HG02840 (cell line): ENCODE data around the gene DCST2.
"Not testable (repeated sequence)": the region's sequence is repeated elsewhere in the genome, so short reads cannot be mapped to it uniquely, and the experiment has no call there.

Experiments used
- ATAC-seq: cut with Tn5 transposase; IDR thresholded peaks from one replicate; pipeline ENCODE4 v1.9.1; 2021; ENCODE audit warnings: mild to moderate bottlenecking, moderate library complexity, moderate number of reproducible peaks; ENCODE audit not compliant: unreplicated experiment, low FRiP score

Gene DCST2

GRCh38 chr1:155000726-155001424 is 32.7 kb downstream of the DCST2 start:
- peak; percentile 38 for ATAC-seq

- no peak for ATAC-seq
Measured at GRCh38 chr1:155000411-155000725, 33.2 kb downstream of the DCST2 start.

DNA sequence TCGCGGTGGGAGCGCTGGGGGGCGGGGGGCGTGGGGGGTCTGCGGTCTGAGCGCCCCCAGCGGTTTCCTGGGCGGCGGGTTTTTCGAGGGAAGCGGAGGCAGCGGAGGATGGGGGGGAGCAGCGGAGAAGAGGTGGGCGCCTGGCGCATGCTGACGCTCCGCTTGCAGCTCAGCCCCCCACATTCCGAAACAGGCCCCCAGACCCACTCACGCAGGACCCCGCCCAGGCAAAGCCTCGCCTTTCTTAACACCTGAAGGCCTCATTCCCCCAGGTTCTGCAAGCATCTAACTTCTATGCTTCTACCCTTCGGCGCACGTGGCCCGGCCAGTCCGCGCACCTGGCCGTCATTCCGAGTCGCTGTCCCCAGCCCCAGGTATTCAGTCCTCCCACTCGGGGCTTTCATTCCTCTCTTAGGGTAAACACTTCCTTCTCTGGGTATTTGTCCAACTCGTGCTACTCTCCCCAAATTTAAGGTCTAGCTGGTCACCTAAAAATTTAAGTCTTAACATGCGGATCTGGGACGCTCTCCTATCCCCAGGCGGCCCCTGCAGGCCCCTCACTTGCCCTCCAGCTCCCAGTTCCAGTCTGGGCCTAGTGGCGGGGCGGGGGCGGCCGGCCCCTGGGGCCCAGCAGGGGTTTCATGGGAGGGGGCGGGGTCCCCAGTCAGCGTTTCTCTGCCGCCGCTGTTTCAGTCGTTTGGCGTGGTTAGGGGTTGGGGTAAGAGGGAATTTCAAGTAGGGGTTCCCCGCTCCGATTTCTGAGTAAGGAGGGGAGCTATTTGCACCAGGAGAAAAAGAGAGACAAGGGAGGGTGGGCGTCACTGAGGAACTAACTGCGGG is 33.8 kb downstream of the DCST2 start:
- no peak for ATAC-seq

- ATAC-seq: no peak
Measured at GRCh38 chr1:154998818-154999570, 34.6 kb downstream of the DCST2 start.

DNA sequence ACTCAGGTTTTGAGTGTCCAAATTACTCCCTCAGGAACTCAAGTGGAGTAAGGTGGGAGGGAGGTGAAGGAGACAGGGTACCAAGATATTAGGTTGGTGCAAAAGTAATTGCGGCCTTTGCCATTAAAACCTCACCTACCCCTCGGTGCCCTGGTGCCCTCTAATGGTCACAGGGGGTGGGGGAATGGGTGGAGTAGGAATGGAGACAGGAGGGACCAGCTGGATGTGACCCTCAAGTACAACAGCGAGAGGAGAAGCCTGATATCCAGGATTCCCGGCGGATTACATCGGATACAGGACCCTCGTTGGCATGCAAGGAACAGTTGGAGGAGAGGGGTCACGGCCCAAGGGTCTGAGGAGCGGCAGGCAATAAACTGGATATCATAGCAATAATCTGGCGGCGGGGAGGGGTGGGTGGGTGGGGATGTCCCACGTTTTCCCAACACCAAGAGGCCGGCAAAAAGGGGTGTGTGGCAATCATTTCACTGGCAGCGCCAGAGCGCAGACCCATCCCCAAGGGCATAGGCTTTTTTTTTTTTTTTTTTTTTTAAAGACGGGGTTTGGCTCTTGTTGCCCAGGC is 35.3 kb downstream of the DCST2 start:
- ATAC-seq: no peak

DNA sequence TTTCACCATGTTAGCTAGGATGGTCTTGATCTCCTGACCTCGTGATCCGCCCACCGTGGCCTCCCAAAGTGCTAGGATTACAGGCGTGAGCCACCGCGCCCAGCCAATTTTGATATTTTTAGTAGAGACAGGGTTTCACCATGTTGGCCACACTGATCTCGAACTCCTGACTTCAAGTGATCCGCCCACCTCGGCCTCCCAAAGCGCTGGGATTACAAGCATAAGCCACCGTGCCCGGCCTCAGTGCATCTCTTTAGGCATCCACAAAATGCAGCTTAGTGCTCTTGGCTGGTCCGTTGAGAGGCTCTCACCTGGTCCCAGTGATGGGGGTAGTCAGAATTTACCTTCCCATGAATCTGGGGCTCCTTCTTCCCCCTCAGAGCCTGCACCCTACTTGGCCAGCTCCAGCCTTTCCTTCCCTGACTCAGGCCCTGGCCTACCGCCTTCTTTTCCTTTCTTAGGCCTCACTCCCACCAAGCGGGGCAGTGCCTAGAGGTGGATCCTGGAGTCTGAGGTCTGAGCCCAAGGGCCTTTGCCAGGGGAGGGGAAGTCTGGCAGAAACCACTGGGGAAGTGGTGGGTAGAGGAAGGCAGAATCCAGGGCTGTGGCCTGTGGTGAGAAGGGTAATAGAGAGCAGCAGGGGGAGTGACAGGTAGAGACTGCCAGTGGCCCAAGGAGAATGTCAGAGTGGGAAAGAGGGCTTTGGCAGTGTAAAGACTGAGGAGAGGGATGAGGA is 36.4 kb downstream of the DCST2 start:
- ATAC-seq: no peak

- ATAC-seq: not testable (repeated sequence)
Measured at GRCh38 chr1:154995301-154995983, 38.1 kb downstream of the DCST2 start.

DNA sequence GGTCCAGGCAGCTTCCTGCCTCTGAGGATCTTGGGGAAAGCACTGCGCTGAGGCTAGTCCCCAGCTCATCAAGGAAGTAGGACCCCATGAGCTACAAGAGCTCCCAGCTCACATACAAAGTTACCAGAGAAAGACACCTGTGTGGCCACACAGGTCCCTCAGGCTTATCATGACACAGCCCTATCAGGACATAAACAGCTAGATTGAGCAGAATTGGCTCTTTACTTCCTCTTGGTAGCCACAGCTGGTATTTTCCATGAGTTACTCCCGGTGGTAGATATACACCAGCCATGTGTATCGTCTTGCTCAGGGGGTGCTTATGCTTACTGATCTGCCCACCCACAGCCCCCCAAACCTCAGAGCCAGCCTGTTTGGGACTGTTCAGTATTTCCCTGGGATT is 39.0 kb downstream of the DCST2 start:
- no peak for ATAC-seq

DNA sequence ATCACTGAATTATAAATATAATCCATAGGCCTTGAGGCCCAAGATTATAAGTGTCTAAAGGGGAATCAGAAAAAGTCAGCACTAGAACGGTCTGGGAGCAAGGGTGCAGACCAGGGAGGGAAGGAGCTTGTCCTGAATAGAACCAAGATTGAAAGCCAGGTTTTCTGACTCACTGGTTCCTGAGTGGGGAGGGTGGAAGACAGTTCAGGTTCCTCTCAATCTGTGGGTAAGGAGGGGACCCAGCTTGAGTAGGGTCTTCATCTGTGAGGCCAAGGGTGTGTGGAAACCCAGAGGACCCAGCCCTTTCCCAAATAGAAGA is 39.4 kb downstream of the DCST2 start:
- no peak for ATAC-seq

GRCh38 chr1:154993572-154994268 is 39.9 kb downstream of the DCST2 start, which contains the start of gene LENEP:
Gene LENEP (plus strand): TSS chr1:154993586. CDS start chr1:154993608, 22 bp downstream.
- ATAC-seq: no peak

DNA sequence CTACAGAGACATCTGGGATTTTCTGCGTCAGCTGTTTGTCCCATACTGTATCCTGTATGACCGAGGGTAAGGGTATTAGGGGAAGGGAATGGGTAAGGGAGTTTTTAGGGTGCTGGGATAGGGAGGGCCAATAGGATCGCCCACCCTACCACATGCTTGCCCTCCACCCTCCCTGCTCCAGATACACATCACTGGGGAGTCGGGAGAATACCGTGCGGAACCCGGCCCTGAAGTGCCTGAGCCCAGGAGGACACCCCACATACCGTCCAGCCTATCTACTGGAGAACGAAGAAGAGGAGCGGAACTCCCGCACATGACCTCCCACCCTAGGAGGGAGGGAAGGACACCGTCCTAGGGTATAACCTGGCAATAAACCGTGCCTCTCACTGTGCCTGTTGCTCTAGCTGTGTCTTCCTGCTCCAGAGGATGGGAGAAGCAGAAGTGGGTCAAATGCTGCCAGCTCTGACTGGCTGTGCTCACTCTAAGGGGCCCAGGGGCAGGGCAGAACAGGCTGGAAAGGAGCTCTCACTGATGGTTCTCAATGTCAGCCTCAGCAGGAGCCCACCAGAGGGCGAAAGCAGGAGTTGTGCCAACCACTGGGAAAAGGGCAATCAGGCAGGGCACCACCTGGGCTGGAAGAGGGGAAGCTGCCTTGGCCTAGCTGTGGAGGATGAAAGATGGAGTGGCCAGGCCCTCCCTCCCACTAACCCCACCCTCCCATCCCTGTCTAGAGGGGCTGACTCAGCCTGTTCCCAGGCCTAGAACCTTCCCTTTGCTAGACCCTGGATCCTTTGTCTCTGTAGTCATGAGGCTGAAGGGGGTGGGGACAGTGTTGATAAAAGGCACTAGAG is 40.6 kb downstream of the DCST2 start:
- no peak for ATAC-seq

GRCh38 chr1:154990276-154990675 is 43.3 kb downstream of the DCST2 start:
- ATAC-seq: no peak

DNA sequence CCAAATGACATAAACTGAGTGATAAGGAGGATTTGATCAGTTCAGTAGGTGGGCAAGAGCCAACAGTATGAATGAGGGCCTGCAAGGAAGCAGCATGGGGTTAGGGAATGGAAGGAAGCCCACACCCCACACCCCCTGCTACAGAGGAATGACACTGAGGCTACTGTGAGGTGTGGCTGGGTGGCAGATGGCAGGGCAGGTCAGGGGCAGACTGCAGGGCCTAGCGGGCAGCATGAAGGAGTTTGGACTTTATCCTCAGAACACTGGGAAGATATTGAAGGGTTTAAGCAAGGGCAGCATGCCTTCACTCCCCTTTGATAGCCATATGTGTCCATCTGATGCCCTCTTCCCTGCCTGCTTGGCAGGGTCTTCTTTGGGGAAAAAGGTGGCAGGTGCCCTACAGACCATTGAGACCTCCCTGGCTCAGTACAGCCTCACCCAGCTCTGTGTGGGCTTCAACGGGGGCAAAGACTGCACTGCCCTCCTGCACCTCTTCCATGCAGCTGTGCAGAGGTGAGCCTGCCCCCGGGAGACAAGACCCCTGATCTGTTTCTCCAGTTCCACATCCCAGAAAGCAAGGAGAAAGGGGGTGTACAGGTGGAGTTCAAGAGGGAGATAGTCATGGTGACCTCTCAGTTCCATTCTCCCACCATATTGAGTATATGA is 44.3 kb downstream of the DCST2 start:
- ATAC-seq: no peak

DNA sequence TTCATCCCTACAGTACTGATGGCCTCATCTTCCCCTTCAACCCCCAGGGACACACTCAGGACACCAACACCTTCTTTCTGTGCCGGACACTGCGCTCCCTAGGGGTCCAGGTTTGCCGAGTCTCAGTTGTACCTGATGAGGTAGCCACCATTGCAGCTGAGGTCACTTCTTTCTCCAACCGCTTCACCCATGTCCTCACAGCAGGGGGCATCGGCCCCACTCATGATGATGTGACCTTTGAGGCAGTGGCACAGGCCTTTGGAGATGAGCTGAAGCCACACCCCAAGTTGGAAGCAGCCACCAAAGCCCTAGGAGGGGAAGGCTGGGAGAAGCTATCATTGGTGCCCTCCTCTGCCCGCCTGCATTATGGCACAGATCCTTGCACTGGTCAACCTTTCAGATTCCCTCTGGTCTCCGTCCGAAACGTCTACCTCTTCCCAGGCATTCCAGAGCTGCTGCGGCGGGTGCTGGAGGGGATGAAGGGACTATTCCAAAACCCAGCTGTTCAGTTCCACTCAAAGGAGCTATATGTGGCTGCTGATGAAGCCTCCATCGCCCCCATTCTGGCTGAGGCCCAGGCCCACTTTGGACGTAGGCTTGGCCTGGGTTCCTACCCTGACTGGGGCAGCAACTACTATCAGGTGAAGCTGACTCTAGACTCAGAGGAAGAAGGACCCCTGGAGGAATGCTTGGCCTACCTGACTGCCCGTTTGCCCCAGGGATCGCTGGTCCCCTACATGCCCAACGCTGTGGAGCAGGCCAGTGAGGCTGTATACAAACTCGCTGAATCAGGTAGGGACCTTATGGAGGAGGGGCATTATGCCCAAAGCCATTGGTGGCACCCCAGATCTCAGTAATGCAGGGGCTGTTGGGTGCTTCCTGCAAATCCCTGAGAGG is 45.3 kb downstream of the DCST2 start:
- no peak for ATAC-seq

- no peak for ATAC-seq
Measured at GRCh38 chr1:154987326-154987725, 46.3 kb downstream of the DCST2 start.

DNA sequence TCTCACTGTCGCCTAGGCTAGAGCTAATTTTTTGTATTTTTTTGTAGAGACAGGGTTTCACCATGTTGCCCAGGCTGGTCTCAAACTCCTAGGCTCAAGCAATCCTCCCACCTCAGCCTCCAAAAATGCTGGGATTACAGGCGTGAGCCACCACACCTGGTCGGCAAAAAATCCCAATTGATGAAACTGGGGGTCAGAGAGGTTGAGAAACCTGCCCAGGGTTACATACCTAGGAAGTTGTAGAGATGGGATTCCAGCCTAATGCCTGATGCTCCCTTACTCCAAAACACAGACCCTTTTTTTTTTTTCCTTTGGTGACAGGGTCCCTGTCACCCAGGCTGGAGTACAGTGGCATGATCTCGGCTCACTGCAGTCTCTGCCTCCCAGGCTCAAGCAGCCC is 46.8 kb downstream of the DCST2 start:
- not testable (repeated sequence) for ATAC-seq
